ENCODE measurements around the gene FBXL13. TPM values are rescaled to one million over a fixed set of nuclear protein-coding genes. Genes with fewer than 3 reads are reported as not detected.

FBXL13 gene
- total and polyA plus RNA-seq, 8 donors: 0.42 to 2.4 (median 1.4) TPM

- no peak overlapping the region for H3K27ac ChIP-seq
- no peaks in the 10 kb centered on the region for H3K27me3 ChIP-seq
- FAIRE-seq (no peak), ATAC-seq (no peak), DNase-seq (no peak)
- H3K9me3 ChIP-seq: no peaks in the 10 kb centered on the region
- 37 to 44% methylated on average over 3 of the region's 3 CpGs for WGBS, 2 donors
- no peaks in the 10 kb centered on the region for H3K36me3 ChIP-seq
- H3K4me3 ChIP-seq: no peak overlapping the region
- H3K4me1 ChIP-seq: no peaks in the 10 kb centered on the region
- intact Hi-C loops (cut with DNase I): no loop called here
- no peak for TF ChIP-seq CTCF (IDR thresholded peaks at IDR 0.05)
Observed at GRCh38 chr7:103011650-103012049, 62.9 kb downstream of the FBXL13 start.

DNA sequence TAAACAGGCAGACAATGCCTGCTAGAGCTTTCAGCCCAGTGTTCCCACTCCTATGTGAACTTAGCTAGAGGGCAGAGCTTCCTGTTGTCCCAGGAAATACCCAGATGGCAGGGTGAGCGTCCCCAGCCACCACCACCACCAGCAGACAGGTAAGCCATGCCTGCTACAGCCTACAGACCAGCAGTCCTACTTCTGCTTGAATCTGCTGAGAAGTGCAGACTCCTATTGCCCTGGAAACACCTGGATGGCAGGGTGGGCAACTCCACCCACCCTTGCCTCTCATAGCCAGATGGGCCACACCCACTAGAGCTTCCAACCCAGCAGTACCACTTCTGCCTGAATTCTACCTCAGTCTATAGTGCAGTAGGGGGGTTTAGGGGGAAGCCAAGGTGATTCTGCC lies 64.4 kb downstream of the FBXL13 start:
- 92 to 100% methylated on average over 1 of the region's 1 CpG for WGBS, 2 donors
- DNase-seq (no peak), ATAC-seq (no peak), FAIRE-seq (no peak)
- Histone ChIP-seq H3K36me3 (no peaks in the 10 kb centered on the region), H3K4me3 (no peak overlapping the region), H3K9me3 (no peaks in the 10 kb centered on the region), H3K27ac (no peak overlapping the region), H3K4me1 (no peaks in the 10 kb centered on the region), H3K27me3 (no peaks in the 10 kb centered on the region)
- no peak for TF ChIP-seq CTCF (IDR thresholded peaks at IDR 0.05)
- intact Hi-C loops (cut with DNase I): no loop called here

DNA sequence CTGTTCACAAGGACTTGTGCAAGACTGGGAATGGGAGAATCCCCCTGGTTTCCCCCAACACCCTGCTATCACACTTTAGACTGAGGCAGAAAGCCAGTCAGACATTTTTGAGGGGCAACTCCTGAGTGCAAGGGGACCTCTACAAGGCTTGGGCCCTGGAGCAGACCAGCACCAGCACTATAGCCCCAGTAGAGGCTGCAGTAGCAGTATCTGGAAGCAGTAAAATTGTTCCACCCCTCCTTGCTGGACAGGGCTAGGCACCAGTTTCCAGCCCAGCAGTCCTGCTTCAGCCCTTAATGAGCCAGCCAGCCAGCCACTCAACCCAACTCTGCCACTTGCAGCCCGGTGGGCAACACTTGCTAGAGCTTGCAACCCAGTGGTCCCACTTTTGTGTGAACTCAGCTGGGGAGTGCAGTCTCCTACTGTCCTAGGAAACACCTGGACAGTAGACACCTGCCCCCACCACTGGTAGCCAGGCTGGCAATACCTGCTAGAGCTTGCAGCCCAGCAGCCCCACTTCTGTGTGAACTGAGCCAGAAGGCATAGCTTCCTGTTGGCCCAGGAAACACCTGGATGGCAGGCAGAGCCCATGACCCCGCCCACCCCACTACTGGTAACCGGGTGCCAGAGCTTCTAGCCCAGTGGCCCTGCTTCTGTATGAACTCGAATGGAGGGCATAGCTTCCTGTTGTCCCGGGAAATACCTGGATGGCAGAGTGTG lies 65.0 kb downstream of the FBXL13 start:
- TF ChIP-seq CTCF (IDR thresholded peaks at IDR 0.05): no peak
- FAIRE-seq (no peak), ATAC-seq (peak; percentile 48 to 72 (median 62)), DNase-seq (peak in 5 of 6 donors; percentile 23 to 55 (median 39))
- intact Hi-C loops (cut with DNase I): no loop called here
- WGBS, 2 donors: 69 to 72% methylated on average over 5 of the region's 5 CpGs
- Histone ChIP-seq H3K4me3 (no peak overlapping the region), H3K36me3 (no peaks in the 10 kb centered on the region), H3K27ac (no peak overlapping the region), H3K9me3 (no peaks in the 10 kb centered on the region), H3K27me3 (no peaks in the 10 kb centered on the region), H3K4me1 (no peaks in the 10 kb centered on the region)

DNA sequence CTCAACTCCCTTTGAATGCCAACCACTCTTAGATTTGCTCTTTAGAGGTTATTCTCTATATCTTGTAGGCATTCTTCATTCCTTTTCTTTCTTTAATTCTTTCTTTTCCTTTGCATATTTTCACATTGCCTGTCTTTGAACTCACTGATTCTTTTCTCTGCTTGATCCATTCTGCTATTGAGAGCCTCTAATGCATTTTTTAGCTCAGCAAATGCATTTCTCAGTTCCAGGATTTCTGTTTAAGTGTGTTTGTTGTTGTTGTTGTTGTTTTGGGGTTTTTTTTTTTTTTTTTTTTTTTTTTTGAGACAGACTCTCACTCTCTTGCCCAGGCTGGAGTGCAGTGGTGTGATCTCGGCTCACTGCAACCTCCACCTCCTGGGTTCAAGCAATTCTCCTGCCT lies 71.6 kb downstream of the FBXL13 start:
- H3K27me3 ChIP-seq: no peaks in the 10 kb centered on the region
- H3K9me3 ChIP-seq: no peaks in the 10 kb centered on the region
- no peak for ATAC-seq
- no peaks in the 10 kb centered on the region for H3K4me1 ChIP-seq
- intact Hi-C loops (cut with DNase I): no loop called here
- no peak overlapping the region for H3K27ac ChIP-seq
- no peak for DNase-seq
- no peak for FAIRE-seq
- H3K36me3 ChIP-seq: no peaks in the 10 kb centered on the region
- TF ChIP-seq CTCF (IDR thresholded peaks at IDR 0.05): no peak
- WGBS, 2 donors: 100% methylated on average over 1 of the region's 1 CpG
- no peak overlapping the region for H3K4me3 ChIP-seq

- Histone ChIP-seq H3K9me3 (no peaks in the 10 kb centered on the region), H3K4me1 (no peaks in the 10 kb centered on the region), H3K4me3 (no peak overlapping the region), H3K27me3 (no peaks in the 10 kb centered on the region), H3K36me3 (no peaks in the 10 kb centered on the region), H3K27ac (no peak overlapping the region)
- no peak for DNase-seq
- no peak for ATAC-seq
- WGBS, 2 donors: 71 to 77% methylated on average over 2 of the region's 2 CpGs
- no peak for TF ChIP-seq CTCF (IDR thresholded peaks at IDR 0.05)
- intact Hi-C loops (cut with DNase I): no loop called here
- no peak for FAIRE-seq
Observed at GRCh38 chr7:103001210-103001609, 73.4 kb downstream of the FBXL13 start.
